NCI-H226 (cell line): ENCODE results near the gene KLRB1.

Experiments used
- DNase-seq: peaks from one replicate; pipeline ENCODE4 v3.0.0-alpha.2; 2015

KLRB1 gene

GRCh38 chr12:9607716-9608115 lies at the start of gene KLRB1:
KLRB1 (minus strand) TSS chr12:9607916; CDS start chr12:9607839, 77 bp downstream.
- no peak for DNase-seq

GRCh38 chr12:9651265-9651729 lies 43.6 kb upstream of the KLRB1 start:
- DNase-seq, result peak; percentile 49

- DNase-seq, result no peak
Observed at GRCh38 chr12:9650151-9650576, 42.4 kb upstream of the KLRB1 start.

- no peak for DNase-seq
Observed at GRCh38 chr12:9649532-9649940, 41.8 kb upstream of the KLRB1 start.

- no peak for DNase-seq
Observed at GRCh38 chr12:9648701-9649531, 41.2 kb upstream of the KLRB1 start.

GRCh38 chr12:9647825-9648700 lies 40.3 kb upstream of the KLRB1 start:
- DNase-seq, result peak; percentile 86

- DNase-seq, result peak; percentile 56
Observed at GRCh38 chr12:9646794-9647781, 39.4 kb upstream of the KLRB1 start.

GRCh38 chr12:9644985-9645551 lies 37.4 kb upstream of the KLRB1 start:
- peak; percentile 29 for DNase-seq

GRCh38 chr12:9643266-9643660 lies 35.5 kb upstream of the KLRB1 start:
- no peak for DNase-seq

GRCh38 chr12:9642606-9643265 lies 35.0 kb upstream of the KLRB1 start:
- DNase-seq, result no peak

- DNase-seq, result no peak
Observed at GRCh38 chr12:9640024-9640423, 32.3 kb upstream of the KLRB1 start.

GRCh38 chr12:9636851-9637206 lies 29.1 kb upstream of the KLRB1 start:
- no peak for DNase-seq

GRCh38 chr12:9636150-9636850 lies 28.6 kb upstream of the KLRB1 start:
- DNase-seq, result no peak

GRCh38 chr12:9634969-9635754 lies 27.4 kb upstream of the KLRB1 start:
- no peak for DNase-seq

GRCh38 chr12:9634177-9634803 lies 26.6 kb upstream of the KLRB1 start:
- peak; percentile 16 for DNase-seq

GRCh38 chr12:9632766-9633165 lies 25.1 kb upstream of the KLRB1 start:
- DNase-seq, result no peak

- no peak for DNase-seq
Observed at GRCh38 chr12:9626821-9627220, 19.1 kb upstream of the KLRB1 start.

GRCh38 chr12:9626291-9626690 lies 18.6 kb upstream of the KLRB1 start:
- DNase-seq, result no peak

- DNase-seq, result no peak
Observed at GRCh38 chr12:9625019-9625418, 17.3 kb upstream of the KLRB1 start.
